CD4-positive, alpha-beta T cell treated with Interferon alpha-2 for 1 hour (primary cell): ENCODE results near the gene MTMR11.
"Not testable (repeated sequence)": the region's sequence is repeated elsewhere in the genome, so short reads cannot be mapped to it uniquely, and the experiment has no call there.

Source experiments
- DNase-seq, 2 donors: peaks; one replicate each; pipeline ENCODE4 v3.0.0-alpha.2; 2020 to 2022

The MTMR11 gene, protein sequence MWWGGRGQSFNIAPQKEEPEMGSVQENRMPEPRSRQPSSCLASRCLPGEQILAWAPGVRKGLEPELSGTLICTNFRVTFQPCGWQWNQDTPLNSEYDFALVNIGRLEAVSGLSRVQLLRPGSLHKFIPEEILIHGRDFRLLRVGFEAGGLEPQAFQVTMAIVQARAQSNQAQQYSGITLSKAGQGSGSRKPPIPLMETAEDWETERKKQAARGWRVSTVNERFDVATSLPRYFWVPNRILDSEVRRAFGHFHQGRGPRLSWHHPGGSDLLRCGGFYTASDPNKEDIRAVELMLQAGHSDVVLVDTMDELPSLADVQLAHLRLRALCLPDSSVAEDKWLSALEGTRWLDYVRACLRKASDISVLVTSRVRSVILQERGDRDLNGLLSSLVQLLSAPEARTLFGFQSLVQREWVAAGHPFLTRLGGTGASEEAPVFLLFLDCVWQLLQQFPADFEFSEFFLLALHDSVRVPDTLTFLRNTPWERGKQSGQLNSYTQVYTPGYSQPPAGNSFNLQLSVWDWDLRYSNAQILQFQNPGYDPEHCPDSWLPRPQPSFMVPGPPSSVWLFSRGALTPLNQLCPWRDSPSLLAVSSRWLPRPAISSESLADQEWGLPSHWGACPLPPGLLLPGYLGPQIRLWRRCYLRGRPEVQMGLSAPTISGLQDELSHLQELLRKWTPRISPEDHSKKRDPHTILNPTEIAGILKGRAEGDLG

DNA sequence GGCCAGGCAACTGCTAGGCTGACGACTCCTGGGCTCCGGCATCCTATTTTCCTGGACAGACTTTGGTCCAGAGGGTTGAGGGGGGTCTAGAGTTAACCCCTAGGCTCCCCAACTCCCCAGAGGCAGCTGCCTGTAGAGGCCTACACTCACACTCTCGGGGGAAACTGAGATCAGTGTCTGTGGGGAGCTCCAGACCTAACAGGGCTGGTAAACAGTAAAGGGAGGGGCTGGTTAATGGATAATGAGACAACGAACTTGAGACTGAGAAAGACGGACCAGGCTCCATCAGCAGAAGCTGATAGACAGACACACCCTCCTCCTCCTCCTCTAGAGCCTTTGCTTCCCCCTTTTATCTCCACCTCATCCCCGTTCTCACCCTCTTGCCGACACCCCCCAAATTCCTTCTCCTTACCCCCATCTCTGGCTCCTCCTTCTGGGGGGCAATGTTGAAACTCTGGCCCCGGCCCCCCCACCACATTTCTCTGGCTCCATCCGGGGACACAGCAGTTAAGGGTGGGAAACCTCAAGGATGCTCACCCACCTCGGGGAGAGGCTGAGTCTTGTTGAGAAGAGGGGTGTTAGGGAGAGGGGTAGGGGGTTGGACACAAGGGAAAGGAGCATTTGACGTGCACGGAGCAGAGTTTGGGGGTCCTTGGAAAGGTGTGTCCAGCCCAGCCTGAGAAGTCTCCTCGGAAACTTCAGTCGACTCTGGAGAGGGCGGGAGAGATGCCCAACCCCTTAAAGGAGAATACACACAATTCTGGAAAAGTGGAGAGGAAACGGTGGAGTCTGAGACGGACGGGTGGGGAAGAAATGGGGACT is at the start of gene MTMR11:
Gene MTMR11 (minus strand): TSS at position 710 of the 822 bp plus-strand sequence. CDS start 232 bp downstream, at position 478.
- no peak for DNase-seq

DNA sequence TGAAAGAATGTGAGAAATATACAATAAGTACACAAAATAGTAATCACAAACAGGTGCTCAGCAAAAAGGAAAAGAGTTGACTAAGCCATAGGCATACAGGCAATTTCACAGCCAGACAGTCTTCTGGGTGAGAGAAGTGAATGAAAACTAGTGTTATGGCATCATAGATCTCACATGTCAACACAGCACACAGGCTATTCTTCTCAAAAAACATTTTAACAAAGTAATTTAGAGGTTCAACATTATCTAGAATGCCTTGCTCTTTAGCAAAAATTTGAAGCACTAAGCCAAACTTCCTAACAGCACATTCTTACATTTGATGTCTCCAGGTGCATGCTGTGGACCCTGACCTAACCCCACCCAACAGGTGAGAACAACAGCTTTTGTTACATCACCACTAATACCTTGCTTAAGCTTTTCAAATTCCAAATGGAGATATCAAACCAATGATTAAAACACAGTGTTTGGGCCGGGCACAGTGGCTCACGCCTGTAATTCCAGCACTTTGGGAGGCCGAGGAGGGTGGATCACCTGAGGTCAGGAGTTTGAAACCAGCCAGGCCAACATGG is 43.4 kb upstream of the MTMR11 start:
- no peak for DNase-seq

DNA sequence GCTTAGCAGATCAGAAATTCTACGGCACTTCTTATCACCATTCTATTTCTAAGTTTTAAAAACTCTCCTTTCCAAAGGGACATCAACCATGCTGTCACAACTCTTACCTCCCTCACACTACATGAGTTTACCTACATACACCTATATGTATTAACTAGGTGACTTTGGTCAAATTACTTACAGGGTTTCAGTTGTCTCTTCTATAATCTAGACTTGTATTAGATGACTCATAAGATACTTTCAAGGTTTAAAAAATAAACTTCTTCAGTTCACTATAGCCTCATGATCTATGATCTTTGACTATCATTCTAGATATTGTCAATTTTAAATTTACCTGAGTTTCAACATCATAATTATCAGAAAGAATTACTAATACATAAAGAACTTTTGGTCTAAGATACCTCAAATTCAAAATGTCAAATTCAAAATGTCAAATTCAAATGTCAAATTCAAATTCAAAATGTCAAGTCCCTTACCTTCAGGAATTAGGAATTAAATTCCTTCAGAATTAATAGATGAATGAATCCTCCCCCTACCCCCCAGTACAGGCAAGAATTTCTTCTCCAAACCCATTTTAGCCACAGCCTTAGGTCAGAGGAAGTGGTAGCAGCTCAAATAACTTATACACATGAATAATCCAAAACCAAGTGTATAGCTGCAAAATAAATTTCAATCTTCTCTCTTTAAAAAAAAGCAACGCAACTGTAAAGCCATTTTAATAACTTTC is 42.7 kb upstream of the MTMR11 start:
- DNase-seq, result no peak

DNA sequence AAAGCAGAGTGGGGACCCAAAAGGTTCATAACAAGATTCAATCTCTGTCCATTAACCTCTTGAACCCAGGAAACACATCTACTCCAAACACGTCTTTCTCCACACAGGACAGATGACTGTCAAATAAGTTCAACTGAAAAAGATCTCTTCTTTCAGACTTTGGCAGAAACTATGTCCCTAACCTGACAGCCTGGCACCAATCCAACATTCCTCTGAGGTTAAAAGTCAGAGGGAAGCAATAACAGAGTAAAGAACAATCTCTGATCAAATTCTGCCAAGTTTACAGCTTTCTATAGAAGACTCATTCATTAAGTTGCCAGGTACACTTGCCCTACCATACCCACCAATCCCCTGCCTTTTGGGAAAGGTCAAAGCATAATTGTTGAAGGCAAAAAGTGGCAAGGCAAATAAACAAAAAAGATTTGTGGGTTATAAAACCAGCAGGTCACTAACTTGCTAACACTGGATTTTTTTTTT is 41.9 kb upstream of the MTMR11 start:
- DNase-seq, result no peak

DNA sequence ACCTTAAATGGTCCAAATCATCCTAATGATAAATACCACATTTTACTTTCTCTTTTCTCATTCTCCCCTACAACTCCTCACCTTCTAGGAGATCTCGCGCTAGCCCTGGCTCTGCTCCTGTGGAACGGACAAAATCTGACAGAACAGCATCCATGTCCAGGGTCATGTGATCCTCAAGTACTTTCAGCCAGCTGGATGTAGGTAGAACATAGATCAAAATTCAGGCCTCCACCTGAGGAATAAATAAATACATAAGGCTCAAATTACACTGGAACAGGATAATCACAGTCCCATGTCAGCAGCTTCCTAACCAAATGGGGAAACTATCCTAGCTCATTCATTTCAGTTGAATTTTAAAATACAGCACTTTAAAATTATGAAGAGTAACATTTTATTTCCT is 40.7 kb upstream of the MTMR11 start:
- DNase-seq, result no peak

DNA sequence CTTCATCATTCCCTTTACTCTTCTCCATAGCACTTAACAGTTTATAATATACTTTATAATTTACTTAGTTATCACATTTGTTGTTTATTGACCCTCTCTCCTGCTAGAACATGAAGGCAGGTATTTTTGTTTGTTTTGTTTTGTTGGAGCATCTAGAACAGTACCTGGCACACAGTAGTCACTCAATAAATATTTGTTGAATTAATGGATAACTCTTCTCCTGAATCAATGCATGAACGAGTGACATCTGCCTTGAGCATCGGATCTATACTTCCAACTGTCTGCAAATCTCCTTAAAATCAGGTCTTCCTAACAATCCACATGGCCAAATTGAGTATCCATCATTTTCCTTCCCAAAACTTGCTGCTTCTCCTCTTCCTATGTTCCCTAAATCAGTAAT is 35.9 kb upstream of the MTMR11 start:
- DNase-seq, result no peak

DNA sequence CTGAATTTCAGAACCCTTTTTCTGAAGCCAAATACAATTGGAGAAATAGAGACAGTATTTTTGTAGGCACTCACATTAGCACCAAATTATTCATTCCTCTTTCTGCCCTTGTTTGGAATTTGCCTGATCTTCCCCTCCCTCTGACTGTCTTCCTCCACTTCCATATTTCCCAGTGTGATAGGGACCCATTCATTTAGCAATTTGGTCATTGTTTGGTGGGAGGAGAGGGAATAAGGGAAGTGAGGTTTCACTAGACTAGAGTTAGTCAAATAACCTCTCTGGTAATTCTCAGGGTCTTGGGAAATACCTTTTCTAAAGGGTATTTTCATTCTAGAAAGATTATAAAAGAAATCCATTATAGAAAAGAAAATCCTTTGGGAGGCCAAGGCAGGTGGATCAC is 31.0 kb upstream of the MTMR11 start:
- no peak for DNase-seq

DNA sequence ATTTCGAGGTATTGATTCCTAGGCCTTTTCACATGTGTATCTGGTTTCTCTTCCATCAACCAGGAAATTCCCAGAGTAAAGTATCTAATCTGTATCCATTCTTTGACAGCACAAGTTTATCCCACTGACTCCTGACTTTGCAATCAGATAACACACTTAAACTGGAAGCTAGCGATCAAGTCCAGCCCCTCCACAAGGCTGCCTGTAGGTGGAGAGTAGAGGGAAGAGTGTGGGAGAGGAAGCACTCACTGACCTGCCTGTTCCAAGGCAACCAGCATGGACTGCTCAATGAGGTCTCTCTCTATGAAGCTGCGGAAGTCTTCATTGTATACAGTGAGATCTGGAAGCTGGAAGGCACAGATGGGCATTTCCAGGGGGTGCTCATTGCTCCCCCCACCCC is 30.4 kb upstream of the MTMR11 start:
- DNase-seq, result no peak

DNA sequence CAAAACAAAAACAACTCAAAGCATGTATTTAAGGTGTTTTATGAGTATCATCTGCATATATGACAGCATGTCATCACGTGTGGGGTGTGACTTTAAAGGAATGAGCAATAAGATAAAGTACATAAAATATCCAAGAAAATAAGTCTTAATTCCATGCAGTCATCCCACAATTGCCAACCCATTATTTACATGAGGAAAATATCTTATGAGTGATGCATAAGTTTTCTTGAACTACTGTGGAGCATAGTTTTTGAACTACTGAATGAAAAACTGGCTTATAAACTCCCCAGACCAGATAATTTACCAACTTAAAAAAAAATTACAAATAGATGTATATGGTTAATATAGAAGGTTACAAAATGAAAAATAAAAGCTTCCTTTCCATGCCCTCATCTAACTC is 29.7 kb upstream of the MTMR11 start:
- DNase-seq, result no peak

DNA sequence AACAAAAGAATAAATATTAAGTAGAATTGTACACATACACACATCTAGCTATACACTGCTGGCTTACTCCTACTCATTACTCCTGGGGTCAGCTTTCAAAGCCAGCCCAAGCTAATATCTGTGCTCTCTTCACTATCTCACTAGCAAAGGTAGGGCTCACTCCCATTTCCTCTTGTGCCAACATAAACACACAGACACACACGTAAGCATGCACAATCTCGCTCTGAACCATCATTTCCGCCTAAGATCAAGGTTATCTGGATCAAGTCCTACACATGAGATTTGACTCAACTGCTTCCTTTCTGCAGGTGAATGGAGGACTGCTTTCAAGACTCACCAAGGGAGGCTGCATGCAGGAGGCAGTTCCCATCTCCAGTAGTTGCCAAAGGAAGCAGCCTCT is 28.8 kb upstream of the MTMR11 start:
- no peak for DNase-seq

DNA sequence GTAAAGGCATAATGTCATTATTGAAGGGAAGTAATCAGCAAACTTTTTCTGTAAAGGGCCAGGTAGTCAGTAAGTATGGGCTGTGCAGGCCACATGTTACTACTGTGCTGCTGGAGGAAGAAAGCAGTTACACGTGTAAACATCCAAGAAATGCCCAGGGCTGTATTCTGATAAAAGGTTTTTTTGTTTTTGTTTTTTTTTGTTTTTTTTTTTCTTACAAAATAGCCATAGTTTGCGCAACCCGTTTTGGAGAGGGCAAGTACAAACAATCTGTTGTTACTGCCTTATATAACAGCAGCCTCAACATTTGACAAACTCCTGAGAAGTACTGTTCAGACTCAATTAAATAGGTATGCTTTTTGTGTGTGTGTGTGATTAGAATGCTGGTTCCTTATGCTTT is 26.7 kb upstream of the MTMR11 start:
- DNase-seq, result no peak

DNA sequence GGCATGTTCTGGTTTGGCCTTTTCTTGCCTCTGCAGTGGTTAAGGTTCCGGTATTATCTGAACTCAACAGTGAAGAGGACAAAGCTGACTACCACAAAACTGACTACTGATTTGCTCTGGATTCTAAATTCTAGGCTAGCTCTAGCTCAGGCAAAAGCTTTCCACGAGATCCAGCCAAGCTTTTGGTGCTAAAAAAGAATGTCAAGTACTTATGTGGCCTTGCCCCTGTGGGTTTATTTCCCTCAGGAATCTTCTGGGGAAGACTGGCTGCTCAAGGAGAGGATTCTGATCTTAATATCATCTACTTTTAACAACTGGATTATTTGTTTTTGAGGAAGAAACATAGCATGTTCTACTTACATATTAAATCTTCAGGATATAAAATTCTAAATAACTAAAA is 26.1 kb upstream of the MTMR11 start:
- DNase-seq, result no peak

DNA sequence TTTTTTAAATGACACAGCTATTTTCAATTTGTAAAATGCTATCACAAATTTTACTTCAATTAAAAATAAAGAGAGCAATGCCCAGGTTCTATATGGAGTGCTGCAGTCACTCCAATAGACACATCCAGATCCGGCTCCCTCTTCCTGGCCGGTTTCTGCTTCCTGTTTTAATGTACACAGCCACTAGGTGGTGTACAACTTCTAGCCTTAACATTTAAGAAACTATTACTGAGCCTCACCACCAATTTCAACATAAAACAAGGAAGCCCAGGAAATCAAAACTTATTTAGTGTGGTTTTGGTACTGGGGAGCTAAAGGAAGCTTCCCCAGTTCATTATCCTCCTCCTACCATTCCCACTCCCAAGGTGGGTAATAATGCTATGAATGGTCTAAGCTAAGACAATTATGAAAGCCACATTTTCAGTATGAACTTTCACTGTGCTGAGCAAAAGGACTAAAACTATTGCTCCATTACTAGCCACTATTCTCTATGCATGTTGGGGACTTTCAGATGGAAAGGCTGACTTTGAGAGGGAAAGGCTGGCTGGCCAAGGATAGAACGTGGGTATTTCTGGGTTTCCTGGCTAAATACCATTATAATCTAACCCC is 25.5 kb upstream of the MTMR11 start:
- peak; percentile 56 to 78 for DNase-seq

DNA sequence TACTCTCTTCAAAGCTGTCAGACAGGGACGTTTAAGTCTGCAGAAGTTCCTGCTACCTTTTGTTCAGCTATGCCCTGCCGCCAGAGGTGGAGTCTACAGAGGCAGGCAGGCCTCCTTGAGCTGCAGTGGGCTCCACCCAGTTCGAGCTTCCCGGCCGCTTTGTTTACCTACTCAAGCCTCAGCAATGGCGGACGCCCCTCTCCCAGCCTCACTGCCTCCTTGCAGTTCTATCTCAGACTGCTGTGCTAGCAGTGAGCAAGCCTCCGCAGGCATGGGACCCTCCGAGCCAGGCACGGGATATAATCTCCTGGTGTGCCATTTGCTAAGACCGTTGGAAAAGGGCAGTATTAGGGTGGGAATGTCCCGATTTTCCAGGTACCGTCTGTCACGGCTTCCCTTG is 20.9 kb upstream of the MTMR11 start:
- not testable (repeated sequence) for DNase-seq

DNA sequence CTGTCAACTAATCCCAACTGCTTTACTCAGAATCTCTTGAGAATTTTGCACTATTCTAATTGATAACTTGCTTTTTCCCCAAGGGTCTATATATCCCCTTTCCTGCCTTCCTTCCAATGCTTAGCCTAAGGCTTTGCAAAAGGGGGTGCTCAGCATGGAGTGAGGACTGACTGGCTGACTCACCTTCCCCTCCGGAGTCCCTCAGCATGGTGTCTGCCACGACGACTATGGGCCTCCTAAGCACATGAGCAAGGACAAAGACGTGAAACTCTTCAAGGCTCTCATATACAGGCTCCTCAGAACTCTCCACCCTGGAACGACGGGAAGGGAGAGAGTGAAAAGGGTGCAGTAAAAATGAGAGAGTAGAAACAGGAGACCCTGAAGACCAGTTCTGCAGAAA is 13.2 kb upstream of the MTMR11 start:
- no peak for DNase-seq

DNA sequence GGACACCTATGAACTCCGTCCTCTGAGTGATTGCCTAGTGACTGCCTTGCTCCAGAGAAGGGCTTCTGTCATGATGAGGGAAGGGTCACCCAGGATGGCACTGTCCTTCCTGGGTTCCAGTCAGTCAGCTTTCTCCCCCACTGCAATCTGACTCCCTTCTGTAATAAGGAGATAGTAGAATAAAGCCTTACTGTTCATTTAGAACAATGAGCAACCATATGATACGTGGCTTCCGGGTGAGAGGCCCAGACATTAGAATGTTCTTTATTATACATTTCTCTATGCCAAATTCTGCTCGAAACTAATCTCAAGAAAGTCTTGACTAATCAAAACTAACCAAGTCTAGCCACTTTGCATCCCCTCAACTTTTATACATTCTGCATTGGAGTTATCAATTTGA is 8.5 kb upstream of the MTMR11 start:
- no peak for DNase-seq

DNA sequence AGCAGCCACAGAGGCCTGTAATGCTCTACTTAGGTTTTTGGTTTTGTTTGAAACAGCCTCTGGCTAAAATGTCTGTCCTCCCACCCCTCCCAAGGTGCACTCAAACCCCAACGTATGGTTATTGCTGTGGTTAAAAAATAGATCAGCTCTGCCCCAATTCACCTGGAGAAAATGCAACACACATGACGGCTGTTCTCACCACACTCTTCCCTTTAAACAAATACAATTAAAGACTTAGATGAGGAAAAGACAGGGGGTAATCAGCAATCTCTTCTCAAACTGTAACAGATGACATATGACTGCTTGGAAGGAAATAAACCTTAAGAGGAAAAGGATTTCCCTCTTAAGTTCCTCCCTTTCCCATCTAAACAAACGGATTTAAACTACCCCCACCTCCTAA is 6.2 kb upstream of the MTMR11 start:
- no peak for DNase-seq

DNA sequence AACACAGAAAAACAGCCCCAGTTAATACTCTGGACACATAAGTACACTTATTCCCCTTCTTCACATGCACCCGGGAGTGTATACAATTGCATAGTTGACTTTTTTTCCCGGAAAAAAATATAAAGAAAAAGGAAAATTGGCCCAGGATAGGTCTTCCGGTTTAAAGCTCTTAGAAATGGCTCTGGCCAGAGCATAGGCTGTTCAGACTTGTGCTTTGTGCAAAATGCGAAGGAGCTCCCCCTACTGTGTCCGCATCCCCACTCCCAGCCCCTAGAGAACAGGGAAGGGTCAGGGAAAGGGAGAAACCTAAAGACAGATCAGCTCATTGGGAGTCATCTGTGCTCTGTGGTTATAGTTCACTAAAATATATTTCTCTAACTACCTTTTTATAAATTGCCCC is 5.5 kb upstream of the MTMR11 start:
- no peak for DNase-seq

DNA sequence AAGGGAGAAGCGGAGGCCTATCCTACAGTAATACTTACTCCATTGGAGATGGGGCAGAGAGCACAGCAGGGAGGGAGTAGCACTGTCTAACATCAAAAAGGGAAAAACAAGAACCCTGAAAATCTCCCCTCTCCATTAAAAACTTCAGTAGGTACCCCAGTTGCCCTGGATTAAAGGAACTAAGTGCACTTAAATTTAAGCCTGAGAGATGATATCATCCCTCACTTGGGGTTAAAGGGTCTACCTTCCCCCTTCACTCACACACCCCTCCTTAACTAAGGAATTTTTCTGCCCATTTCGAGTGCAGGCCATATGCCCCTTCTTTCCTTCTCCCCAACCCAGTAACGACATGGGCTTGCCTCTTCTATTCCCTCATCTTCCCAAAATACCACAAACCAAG is 3.7 kb upstream of the MTMR11 start:
- DNase-seq, result no peak

DNA sequence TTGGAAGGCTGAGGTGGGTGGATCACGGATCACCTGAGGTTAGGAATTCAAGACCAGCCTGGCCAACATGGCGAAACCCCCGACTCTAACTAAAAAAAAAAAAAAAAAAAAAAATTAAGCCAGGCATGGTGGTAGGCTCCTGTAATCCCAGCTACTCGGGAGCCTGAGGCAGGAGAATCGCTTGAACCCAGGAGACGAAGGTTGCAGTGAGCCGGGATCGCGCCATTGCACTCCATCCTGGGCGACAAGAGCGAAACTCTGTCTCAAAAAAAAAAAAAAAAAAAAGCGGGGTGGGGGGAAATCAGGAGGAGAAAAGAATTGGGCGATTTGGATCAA is 2.0 kb upstream of the MTMR11 start:
- DNase-seq, result not testable (repeated sequence)

DNA sequence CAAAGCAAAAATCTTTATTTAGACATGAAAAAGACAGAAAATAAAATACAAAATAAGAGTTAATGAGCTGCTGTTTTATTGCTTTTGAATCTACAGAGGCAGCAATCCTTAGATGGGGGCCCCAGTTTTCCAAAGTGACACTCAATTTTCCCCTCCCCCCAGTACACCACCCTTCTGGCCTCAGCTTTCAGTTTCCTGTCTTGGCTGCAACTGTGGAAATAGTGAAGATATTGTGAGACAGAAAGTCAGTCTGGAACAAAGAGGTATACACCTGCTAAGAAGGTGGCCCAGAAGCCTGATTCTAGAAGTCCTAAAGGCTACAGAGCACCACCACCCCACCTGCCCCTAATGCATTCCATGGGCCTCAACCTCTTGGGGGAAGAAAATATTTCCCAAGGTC is 1.1 kb upstream of the MTMR11 start:
- DNase-seq, result no peak
